Heart right ventricle (tissue), 16 donors: ENCODE data around the gene BLOC1S4. TPM values are rescaled to one million over a fixed set of nuclear protein-coding genes. Genes with fewer than 3 reads are reported as not detected.
A peak's percentile ranks its signal among the peaks of the same experiment; 100 is the strongest.

Experiments used
- ATAC-seq, 8 donors: fragments of 200-7000 bp; cut with Tn5 transposase; one replicate each; pipeline ENCODE4 v1.9.1; 2020; ENCODE audit warnings: mild to moderate bottlenecking in 8 of 8, moderate library complexity in 8 of 8, moderate number of reproducible peaks in 1 of 8
- DNase-seq, 2 donors: peaks; one replicate each; pipeline ENCODE4 v3.0.0-alpha.2; 2020
- H3K27ac ChIP-seq, 10 donors: fragments of 200-600 bp; sonication (generic) in 2 of 10; one replicate each; pipeline versions ENCODE4 v1.5.0 to v1.8.0; 2020 to 2022; ENCODE audit warnings: mild to moderate bottlenecking in 3 of 10
- H3K27me3 ChIP-seq, 7 donors: fragments of 200-600 bp; one replicate each; pipeline ENCODE4 v1.8.0; 2021 to 2022; ENCODE audit warnings: mild to moderate bottlenecking in 2 of 7
- H3K36me3 ChIP-seq, 9 donors: fragments of 200-600 bp; sonication (generic) in 1 of 9; one replicate each; pipeline versions ENCODE4 v1.5.0 to v1.8.0; 2020 to 2022; ENCODE audit warnings: mild to moderate bottlenecking in 2 of 9
- H3K4me1 ChIP-seq, 9 donors: fragments of 200-600 bp; sonication (generic) in 1 of 9; one replicate each; pipeline versions ENCODE4 v1.5.0 to v1.8.0; 2020 to 2022; ENCODE audit warnings: mild to moderate bottlenecking in 4 of 9
- H3K4me3 ChIP-seq, 10 donors: fragments of 200-600 bp; sonication (generic) in 2 of 10; one replicate each; pipeline versions ENCODE4 v1.5.0 to v1.8.0; 2020 to 2022; ENCODE audit warnings: mild to moderate bottlenecking in 7 of 10, moderate library complexity in 2 of 10
- H3K9me3 ChIP-seq, 11 donors: fragments of 200-600 bp in 10 of 11; sonication (generic) in 2 of 11; one replicate each; pipeline versions ENCODE4 v1.5.0 to v1.8.0; 2013 to 2022; ENCODE audit warnings: mild to moderate bottlenecking in 2 of 11, control low read depth in 1 of 11, moderate library complexity in 1 of 11
- WGBS, 2 donors: extraction: QIAGEN DNeasy Blood & Tissue Kit; methylation state at CpG; one replicate each; pipeline ENCODE4 v1.1.7; 2013; ENCODE audit warnings: inconsistent platforms in 1 of 2; 5-methylcytosine and 5-hydroxymethylcytosine counted together
- intact Hi-C, 10 donors: fragments of 100-400 bp; cut with DNase I; formaldehyde crosslinking; loops; one replicate each; pipeline versions ENCODE4 v1.11.1 to v1.14.2; 2022
- polyA plus RNA-seq, 2 donors: library from polyadenylated mRNA; stranded (reverse); fragments of 200-250 nt; gene quantifications; one replicate each; pipeline ENCODE4 v1.2.3, GENCODE V29; 2013
- total RNA-seq, 10 donors: library from RNA; stranded (reverse); fragmentation: NEBNext Ultra II Directional in 3 of 10; extraction: Animal tissue kit (Norgen Biotek cat#: 25700) in 3 of 10; gene quantifications; one replicate each; pipeline versions ENCODE4 v1.2.1 to v1.2.4, GENCODE V29; 2021 to 2023
- TF ChIP-seq, protein P1 (sequence below), 9 donors: fragments of 200-600 bp; sonication (generic) in 2 of 9; IDR thresholded peaks; one replicate each; pipeline versions ENCODE4 v1.5.0 to v1.8.0; 2021 to 2022; ENCODE audit warnings: antibody characterized with exemption in 9 of 9, mild to moderate bottlenecking in 5 of 9, moderate library complexity in 1 of 9
- donor health status: Arrhythmogenic right ventricular cardiomyopathy.
- donor health status: ischemic (EF 13 %, LVEDD 7.1; RV severe dilation, severe dysfunction).
- donor health status: healthy with polysubstance abuse.
- donor health status: DM: no; HTN: yes; CAD: no.
- donor health status: DM: no; HTN: no; CAD: no.
- donor health status: ischemic (EF 25% LVEDD 6.9; RV normal size, moderate dysfunction).
- donor health status: ischemic (EF 25% LVEDD 5.7; RV mildly dilated, moderate dysfunction).
- donor health status: healthy.
- donor health status: DM: yes; HTN: yes; CAD: no.
- donor health status: Ischemic cardiomyopathy.
- donor health status: ischemic (EF 35%, LVEDD 5.7; RV mildly dilated, moderate dysfunction).
- donor health status: nonischemic (EF 11% LVEDD 7.7; RV severe dilation, severe dysfunction).
- donor health status: DM: yes; HTN: yes; CAD: no.
- donor health status: PGD.
- donor health status: ischemic (EF 29% LVEDD 5.4; RV normal size, mild dysfunction).
- donor health status: nonischemic (EF 23%, LVEDD 6.1; RV moderate dilation, normal function).

BLOC1S4 gene
- total and polyA plus RNA-seq, 12 donors: 4.4 to 10.2 (median 7.0) TPM

DNA sequence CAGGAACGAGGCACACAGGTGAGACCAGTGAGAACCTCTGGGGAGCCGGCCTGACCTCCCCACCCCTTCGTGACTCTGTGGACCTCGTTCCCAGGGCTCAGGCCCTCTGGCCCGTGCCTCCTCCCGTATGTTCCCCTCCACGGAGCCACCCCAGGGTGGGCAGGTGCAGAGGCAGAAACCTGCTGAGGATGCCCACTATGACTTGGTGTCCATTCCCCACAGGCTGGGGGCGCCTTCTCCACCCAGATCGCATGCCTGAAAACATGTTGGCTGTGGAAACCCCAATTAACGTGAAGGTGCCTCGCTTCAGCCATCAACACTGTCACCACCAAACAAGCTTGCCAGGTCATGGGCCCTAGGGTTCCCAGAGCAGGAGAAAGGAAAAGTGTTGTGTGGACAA, 27.0 kb downstream of the BLOC1S4 start:
- no peak overlapping the region for H3K27ac ChIP-seq
- DNase-seq (no peak), ATAC-seq (no peak)
- TF ChIP-seq, protein P1, sequence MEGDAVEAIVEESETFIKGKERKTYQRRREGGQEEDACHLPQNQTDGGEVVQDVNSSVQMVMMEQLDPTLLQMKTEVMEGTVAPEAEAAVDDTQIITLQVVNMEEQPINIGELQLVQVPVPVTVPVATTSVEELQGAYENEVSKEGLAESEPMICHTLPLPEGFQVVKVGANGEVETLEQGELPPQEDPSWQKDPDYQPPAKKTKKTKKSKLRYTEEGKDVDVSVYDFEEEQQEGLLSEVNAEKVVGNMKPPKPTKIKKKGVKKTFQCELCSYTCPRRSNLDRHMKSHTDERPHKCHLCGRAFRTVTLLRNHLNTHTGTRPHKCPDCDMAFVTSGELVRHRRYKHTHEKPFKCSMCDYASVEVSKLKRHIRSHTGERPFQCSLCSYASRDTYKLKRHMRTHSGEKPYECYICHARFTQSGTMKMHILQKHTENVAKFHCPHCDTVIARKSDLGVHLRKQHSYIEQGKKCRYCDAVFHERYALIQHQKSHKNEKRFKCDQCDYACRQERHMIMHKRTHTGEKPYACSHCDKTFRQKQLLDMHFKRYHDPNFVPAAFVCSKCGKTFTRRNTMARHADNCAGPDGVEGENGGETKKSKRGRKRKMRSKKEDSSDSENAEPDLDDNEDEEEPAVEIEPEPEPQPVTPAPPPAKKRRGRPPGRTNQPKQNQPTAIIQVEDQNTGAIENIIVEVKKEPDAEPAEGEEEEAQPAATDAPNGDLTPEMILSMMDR (IDR thresholded peaks at IDR 0.05): no peak
- H3K27me3 ChIP-seq: no peaks in the 10 kb centered on the region
- 73 to 77% methylated on average over 11 of the region's 11 CpGs for WGBS, 2 donors
- peaks cover 10 to 17% (median 15%) of the 10 kb centered on the region in 9 donors for H3K4me1 ChIP-seq
- no peaks in the 10 kb centered on the region for H3K36me3 ChIP-seq
- intact Hi-C loops: no loop called here
- no peak overlapping the region for H3K4me3 ChIP-seq
- no peaks in the 10 kb centered on the region for H3K9me3 ChIP-seq

DNA sequence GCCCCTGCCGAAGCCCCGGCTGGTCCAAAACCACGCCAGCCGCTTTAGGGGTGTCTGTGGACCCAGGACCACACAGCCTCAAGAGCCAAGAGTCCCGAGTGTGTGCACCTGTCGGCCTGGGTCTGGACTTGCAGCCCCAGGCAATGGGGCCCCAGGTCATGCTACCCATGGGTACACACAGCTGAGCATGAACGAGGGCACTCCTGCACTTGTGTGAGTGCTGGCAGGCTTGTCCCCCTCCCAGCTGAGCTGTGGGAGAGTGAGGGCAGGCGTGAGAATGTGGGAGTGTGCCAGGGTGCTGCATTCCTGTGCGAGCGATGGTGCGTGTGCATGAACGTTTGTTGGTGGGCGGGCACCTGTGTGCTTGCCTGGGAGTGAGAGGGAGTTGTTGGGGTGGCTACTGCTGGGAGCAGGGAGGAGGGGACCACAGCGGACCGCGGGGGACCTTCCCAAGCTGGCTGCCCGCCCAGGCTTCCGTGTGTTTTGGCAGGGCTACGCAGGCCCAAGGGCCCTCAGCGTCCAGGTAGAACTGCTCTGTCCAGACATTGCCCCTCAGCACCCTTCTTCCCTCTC, 30.8 kb downstream of the BLOC1S4 start:
- intact Hi-C loops: no loop called here
- no peaks in the 10 kb centered on the region for H3K36me3 ChIP-seq
- whole genome bisulfite sequencing, 2 donors: 37 to 41% methylated on average over 20 of the region's 20 CpGs
- peak; percentile 19 to 66 (median 51) for ATAC-seq
- peak overlapping the region in 5 of 10 donors; percentile 9 to 63 (median 51) for H3K27ac ChIP-seq
- H3K4me1 ChIP-seq: peaks cover 14 to 37% (median 29%) of the 10 kb centered on the region in 9 donors
- H3K4me3 ChIP-seq: no peak overlapping the region
- TF ChIP-seq, protein P1 (IDR thresholded peaks at IDR 0.05): no peak
- DNase-seq: peak; percentile 39 to 44
- H3K9me3 ChIP-seq: no peaks in the 10 kb centered on the region
- H3K27me3 ChIP-seq: no peaks in the 10 kb centered on the region

DNA sequence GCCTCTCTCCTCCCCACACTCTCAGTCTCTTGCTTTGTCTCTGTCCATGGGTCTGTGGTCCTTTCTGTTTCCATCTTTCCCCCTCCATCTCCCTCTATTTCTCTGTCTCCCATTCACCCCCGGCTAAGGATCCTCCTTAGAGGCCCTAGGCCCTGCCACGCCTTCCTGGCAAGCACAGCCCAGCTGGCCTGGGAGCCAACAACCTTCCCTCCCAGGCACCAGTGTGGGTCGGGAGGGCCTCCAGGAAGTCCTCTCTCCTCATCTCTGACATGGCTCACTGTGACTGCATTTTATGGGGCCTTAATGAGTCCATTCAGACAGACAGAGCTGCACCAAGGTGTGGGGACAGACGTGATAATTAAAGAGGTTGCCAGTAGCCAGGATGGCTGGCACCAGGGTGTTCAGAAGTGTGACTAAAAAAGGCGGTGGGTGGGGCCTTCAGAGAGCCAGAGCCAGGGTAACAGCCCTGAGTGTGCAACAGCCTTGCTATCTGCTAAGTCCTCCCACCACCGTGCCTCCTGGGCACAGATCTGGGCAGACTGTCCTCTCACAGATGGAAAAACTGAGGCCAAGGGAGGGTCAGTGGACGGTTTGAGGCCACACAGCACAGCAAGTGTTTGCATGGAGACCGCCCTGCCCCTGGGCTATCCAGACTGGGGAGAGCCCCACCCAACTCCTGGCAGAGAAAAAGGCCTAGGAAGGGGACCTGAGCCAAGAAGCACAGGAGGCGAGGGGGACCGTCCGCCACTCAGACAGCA, 31.5 kb downstream of the BLOC1S4 start:
- Histone ChIP-seq H3K4me3 (no peak overlapping the region), H3K4me1 (peaks cover 14 to 37% (median 30%) of the 10 kb centered on the region in 9 donors), H3K9me3 (no peaks in the 10 kb centered on the region), H3K27me3 (no peaks in the 10 kb centered on the region), H3K27ac (peak overlapping the region in 5 of 10 donors; percentile 9 to 63 (median 51)), H3K36me3 (no peaks in the 10 kb centered on the region)
- peak in 1 of 2 donors; percentile 55 for DNase-seq
- intact Hi-C loops: no loop called here
- TF ChIP-seq, protein P1 (IDR thresholded peaks at IDR 0.05): no peak
- WGBS, 2 donors: 46 to 49% methylated on average over 11 of the region's 11 CpGs
- peak; percentile 25 to 70 (median 55) for ATAC-seq

DNA sequence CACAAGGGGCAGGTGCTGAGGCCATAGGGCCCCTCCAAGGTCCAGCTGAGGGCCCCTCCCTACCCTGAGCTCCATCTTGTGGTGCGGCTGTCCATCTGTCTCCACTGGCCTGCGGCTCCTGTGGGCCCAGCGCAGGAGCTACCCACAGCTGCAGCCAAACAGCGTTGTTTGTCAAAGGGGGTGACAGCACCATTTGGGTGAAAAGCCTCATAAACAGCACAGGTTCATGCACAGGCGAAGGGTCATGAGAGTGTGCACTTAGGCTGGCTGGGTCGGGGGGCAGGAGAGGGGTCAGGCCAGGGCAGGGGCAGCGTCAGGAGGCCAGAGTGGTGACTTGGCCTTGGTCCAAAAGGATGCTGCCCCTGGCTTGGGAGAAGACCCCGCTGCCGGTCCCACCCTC, 32.3 kb downstream of the BLOC1S4 start:
- H3K4me1 ChIP-seq: peaks cover 14 to 42% (median 30%) of the 10 kb centered on the region in 9 donors

More for the DNA sequence above, 32.3 kb downstream of the BLOC1S4 start:
- no peaks in the 10 kb centered on the region for H3K27me3 ChIP-seq
- ATAC-seq (no peak), DNase-seq (no peak)
- intact Hi-C loops: no loop called here
- H3K4me3 ChIP-seq: no peak overlapping the region
- WGBS, 2 donors: 92 to 93% methylated on average over 9 of the region's 9 CpGs
- no peaks in the 10 kb centered on the region for H3K36me3 ChIP-seq
- TF ChIP-seq, protein P1 (IDR thresholded peaks at IDR 0.05): no peak
- H3K27ac ChIP-seq: peak overlapping the region in 1 of 10 donors; percentile 31
- no peaks in the 10 kb centered on the region for H3K9me3 ChIP-seq
